HTR-8/SVneo (cell line): ENCODE data around the gene TRIO.

ENCODE experiments used
- DNase-seq: peaks from one replicate; pipeline ENCODE4 v3.0.0; 2011; ENCODE audit warnings: low spot score, mixed read lengths; ENCODE audit not compliant: insufficient read length
- FAIRE-seq: peaks from 2 replicates; lab custom pipeline; 2011; peaks lifted over from hg19 to GRCh38; lab: Jason Lieb, UNC

The TRIO gene

DNA sequence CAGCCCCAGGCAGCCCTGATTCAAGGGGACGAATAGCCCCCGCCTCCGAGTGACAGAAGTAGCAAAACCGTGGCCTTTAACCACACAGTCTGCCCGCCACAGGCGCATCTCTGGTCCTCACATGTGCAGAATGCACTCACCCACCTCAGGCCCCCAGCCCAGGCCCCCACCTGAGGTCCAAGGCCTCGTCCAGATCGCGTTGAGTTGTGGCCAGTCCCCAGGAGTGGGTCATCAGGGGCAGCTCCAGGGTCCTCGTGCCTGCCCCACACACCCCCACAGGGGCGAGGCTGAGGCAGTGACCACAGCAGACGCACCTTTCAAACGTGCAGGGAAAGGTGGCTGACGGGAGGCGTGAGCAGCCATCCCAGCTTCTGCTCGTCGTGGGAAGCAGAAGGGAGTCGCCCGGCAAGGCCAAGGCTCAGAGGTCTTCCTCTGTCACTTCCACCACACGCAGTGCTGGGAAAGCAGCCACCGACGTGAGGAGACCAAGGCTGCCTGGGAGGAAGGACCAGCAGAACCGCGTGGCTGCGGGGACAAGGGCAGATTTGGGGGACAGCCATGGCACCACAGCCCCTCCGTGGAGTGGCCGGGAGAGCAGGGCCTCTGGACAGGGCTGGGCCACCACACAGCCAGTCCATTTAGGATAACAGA, 360.7 kb downstream of the TRIO start:
- DNase-seq (no peak), FAIRE-seq (peak; percentile 4)

DNA sequence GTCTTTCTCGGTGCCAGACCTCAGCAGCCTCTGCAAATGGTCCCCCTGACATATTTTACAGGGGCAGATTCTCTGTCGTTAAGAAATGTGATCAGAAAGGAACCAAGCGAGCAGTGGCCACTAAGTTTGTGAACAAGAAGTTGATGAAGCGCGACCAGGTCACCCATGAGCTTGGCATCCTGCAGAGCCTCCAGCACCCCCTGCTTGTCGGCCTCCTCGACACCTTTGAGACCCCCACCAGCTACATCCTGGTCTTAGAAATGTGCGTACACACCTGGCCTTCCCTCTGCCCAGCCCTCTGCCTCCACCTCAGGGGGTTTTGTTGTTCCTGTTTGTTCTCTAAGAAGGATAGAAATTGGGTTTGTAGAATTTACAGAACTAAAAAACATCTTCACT, 361.2 kb downstream of the TRIO start:
- DNase-seq (no peak), FAIRE-seq (no peak)

DNA sequence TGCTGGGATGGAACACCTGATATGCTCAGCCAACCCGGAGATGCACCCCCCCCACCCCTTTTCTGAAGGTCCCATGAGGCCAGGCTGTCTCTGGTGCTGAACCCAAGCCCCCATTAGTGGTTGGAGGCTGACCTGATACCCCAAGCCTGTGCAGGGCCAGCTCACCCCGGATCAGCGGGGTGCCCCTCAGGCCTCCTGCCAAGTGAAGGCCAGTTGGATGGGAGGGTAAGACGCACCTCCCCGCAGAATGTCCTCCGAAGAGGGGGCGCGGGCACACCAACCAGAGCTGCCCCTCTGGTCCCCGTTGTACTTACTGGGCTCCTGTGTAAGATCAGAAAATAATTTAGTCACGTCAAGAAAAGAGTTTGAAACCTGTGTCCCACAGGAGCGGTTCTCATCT, 361.7 kb downstream of the TRIO start:
- FAIRE-seq (no peak), DNase-seq (no peak)

DNA sequence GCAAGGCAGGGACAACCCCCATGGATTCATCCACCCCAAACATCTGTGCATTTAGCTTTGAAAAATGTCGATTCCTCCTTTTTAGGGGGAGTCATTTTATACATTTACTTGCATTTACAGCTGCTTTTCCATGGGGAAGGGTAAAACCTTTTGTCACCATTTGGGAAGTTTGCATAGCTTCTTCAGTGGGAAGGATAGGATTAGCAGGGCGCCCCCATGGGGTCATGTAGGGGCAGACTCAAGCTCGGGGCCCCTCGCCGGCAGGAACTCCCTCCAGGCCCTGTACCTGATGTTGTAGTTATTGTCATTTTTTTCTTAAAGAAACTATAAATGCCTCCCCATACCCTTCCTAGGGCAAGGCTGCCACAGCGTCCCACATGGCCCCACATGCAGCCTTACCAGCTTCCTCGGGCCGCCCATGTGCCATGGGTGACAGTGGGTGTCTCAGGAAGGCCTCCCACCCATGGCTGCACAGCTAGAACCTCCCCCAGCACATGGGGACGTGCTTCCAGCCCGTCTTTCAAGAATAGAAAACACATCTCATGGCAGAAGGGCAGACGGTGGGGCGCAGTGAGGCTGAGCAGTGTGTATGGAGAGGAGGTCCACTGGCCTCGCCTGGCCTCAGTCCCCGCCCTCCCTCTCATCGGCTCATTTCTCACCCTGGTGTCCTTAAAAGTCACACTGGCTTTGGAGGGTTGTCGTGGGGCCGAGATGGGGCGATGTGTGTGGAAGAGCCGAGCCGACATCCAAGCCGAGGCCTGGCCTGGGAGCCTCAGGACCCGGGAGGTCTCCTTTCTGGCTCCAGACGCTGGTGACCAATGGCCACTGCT, 362.4 kb downstream of the TRIO start:
- no peak for DNase-seq
- FAIRE-seq: peak; percentile 63

DNA sequence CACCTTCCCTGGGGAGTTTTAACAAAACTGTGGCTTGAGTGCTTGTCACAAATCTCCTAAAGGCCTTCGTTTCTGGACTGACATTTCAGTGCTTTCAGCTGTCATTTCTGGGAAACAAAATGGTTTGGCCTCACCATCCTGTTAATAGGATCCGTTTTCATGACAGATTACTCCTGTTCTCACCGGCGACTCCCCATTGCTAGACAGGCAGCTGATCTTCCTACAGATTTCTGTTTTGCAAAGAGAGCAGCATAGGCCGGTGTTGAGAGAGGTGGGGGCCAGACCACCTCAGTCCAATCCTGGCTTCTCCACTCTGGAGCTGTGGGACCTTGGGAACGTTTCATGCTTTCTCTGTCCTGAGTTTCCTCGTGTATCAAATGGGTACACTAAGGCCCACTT, 363.0 kb downstream of the TRIO start:
- no peak for FAIRE-seq
- DNase-seq: no peak

DNA sequence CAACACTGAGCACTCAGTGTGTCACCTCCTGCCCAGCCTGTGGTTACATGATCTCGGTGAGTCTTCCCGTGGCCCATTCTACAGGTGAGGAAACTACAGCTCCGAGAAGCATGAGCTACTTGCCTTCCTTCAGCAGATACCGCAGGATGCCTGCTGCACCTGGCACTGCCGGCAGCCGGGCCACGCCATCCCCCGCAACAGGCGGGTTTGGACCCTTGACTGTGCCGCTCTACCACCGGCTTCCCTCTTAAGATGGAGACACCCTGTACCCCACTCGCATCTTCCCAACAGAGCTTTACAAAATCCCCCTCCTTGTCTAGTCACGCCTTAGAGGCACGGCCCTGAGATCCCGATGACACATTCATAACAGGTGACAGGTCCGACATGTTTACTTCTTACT, 363.5 kb downstream of the TRIO start:
- DNase-seq (no peak), FAIRE-seq (peak; percentile 82)

DNA sequence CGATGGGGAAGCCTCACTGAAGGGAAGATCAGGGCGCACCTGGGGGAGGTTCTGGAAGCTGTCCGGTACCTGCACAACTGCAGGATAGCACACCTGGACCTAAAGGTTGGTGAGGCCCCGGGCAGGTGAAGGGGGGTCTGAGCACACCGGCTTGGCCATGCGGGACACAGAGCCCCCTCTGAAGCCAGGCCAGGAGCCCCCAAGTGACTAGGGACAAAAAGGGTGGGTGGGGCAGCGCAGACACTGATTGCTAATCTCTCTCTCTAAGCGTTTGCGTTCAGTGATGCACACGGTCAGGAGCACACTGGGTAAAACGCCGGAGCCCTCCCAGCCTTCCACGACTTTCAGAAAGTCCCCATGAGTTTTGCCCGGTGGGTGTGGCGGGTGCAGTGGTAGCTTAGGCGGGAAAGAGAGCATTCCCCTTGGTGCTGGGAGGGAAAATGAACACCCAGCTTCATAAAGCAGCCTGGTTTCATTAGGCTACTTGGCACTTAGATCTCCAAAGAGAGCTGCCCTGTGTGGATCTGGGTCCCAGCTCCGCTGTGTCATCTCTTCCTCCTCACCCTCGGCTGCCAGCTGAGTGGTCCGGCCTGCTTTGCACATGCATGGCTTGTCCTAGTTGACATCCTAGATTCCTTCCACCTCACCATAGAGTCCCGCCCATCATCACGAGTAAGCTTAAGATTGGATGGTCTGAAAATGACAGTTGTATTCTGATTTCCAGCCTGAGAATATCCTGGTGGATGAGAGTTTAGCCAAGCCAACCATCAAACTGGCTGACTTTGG, 364.2 kb downstream of the TRIO start:
- no peak for DNase-seq

DNA sequence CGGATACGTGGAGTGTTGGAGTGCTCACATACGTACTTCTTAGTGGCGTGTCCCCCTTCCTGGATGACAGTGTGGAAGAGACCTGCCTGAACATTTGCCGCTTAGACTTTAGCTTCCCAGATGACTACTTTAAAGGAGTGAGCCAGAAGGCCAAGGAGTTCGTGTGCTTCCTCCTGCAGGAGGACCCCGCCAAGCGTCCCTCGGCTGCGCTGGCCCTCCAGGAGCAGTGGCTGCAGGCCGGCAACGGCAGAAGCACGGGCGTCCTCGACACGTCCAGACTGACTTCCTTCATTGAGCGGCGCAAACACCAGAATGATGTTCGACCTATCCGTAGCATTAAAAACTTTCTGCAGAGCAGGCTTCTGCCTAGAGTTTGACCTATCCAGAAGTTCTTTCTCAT, 364.9 kb downstream of the TRIO start:
- no peak for FAIRE-seq

More for the DNA sequence above, 364.2 kb downstream of the TRIO start:
- FAIRE-seq: no peak

DNA sequence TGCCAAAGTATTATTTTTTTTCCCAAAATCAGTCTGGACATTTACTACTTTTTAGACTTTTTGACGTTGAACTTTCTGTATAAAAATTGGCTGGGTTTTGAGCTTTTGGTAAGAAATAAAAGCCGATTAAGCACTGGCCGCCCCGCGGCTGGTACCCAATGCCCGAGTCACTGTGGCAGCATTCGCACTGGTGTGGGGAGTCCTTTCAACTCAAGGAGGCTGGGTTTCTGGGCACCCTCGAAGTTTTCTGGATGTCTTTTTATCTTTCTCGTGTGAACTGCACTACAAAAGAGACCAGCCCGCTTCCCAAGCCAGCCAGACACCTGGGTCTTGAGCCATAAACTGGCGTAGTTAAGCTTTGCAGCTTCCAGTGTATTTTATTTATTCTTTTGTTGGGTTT, 366.4 kb downstream of the TRIO start:
- FAIRE-seq: no peak
- no peak for DNase-seq

More for the DNA sequence above, 364.9 kb downstream of the TRIO start:
- DNase-seq: no peak

DNA sequence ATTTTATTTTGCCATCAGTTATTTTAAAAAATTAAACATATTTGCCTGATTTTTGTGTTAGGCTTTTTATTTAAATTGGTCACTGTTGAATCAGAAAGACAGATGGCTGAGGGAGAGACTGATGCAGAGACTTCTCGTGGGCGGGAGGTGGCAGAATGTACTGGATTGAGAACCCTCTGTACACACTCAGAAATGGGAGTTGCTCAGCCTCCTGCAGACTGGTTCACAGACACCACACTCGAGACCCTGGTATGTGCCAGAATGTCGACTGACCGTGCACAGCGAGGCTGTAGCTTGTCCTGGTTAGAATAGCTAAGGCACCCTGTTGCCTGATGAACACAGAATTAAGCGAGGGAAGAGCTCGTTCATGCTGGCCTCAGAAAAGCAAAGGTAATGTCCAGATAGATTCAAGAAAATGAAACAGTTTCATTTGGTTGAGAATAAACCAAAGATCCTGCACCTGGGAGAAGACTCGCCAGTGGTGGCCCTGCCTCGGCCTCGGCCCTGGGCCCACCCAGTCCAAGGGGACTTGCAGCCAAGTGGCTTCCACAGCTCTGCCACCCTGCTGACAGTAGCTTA, 367.1 kb downstream of the TRIO start:
- DNase-seq (no peak), FAIRE-seq (no peak)

DNA sequence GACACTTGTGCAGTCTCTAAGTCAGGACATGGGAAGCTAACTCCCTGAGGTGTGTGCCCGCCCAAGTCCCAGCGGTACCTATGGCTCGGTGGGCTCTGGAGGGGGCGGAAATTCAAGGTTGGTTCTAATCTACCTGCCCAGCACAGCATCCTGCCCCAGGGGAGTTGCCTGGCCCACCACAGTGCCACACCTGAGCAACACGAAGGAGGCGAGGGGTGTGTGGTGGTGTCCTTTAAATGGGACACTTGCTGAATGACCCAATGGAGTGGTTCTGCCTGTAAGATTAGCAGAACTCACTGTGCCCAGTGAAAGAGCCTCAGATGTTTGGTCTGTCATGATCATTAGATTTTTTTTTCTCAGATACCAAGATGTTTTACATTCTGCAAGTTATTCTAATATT, 367.7 kb downstream of the TRIO start:
- DNase-seq (no peak), FAIRE-seq (peak; percentile 54)

DNA sequence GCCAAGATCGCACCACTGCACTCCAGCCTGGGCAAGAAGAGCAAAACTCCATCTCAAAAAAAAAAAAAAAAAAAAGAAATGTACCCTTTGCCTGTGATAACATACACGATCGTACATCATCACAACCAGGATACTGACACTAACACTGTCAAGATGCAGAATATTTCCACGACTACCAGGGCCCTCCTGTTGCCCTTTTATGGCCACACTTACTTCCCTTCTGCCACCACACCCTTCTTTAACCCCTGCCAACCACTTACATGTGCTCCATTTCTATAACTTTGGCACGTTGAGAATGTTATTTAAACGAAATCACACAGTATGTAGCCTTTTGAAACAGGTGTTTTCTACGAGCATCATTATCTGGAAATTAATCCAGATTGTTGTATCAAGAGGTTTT, 369.4 kb downstream of the TRIO start:
- FAIRE-seq (peak; percentile 55), DNase-seq (no peak)

DNA sequence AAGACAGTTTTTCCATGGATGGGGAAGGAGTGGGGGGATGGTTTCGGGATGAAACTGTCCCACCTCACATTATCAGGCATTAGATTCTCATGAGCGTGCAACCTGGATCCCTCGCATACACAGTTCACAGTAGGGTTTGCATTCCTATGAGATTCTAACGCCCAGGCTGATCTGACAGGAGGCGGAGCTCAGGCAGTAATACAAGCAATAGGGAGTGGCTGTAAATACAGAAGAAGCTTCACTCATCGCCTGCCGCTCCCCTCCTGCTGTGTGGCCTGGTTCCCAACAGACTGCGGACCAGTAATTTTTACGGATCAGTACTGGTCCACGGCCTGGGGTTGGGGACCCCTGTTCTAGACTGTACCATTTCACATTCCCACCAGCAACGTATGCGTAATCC, 370.1 kb downstream of the TRIO start:
- FAIRE-seq (no peak), DNase-seq (no peak)

DNA sequence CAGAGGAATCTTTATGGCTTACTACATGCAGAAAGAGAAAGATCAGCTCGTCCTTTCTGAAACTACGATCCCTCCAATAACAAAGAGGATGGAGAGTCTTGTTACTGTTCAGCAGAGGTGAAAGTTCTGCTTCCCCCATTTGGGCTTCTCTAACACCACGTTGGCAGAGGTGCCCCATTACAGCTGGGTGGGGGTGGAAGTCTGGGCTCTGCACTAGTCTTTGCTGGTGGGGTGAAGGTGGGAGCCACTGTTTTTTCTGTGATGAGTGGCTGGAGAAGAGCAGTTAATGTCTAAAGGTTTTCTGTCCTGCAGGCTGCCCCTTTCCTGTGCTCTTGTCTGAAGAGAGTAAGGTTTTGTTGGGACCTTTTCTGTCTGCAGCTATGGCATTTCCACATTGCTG, 373.8 kb downstream of the TRIO start:
- DNase-seq (no peak), FAIRE-seq (no peak)

DNA sequence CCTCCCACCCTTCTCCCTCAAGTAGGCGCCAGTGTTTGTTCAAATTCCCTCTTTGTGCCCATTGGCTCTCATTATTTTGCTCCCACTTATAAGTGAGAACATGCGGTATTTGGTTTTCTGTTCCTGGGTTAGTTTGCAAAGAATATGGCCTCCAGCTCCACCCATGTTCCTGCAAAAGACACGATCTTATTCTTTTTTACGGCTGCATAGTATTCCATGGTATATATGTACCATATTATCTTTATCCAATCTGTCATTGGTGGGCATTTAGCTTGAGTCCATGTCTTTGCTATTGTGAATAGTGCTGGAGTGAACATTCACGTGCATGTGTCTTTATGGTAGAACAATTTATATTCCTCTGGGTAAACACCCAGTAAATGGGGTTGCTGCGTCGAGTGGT, 375.5 kb downstream of the TRIO start:
- FAIRE-seq (peak; percentile 42), DNase-seq (no peak)

DNA sequence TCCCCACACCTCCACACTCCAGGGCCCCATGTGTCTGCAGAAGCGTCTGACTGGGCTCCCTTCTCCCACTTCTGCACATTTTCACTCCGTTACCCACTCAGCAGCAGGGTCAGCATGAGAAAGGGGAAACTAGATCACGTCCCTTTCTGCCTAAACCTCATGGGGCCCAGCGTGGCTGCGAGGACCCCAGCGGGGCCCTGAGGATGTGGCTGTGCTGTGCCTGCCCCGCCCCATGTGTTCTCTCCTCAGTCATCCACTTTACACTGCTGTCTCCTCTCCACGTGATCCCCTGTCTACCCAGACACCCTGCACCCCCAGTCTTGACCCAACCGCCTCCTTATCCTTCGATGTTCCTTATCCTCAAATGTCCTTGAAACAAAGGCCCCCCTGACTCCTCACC, 378.6 kb downstream of the TRIO start:
- FAIRE-seq (no peak), DNase-seq (no peak)

DNA sequence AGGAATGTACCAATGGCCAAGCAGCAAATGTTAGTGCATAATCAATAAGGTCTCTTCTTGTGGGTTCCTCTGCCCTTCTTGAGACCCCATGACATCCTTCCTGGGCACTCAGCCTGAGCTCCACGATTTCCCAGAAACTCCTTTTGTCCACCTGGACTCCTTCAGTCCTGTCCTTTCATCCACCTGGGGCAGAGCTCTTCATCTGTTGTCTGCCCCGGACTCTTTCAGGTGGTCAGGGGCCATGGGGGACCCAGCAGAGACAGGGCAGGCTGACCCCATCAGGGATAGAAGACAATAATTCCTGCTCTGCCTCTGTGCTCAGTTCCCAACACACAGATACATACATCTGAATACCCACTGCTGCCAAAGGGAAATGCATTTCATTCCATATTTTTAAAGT, 379.6 kb downstream of the TRIO start:
- FAIRE-seq: no peak
- DNase-seq: no peak

DNA sequence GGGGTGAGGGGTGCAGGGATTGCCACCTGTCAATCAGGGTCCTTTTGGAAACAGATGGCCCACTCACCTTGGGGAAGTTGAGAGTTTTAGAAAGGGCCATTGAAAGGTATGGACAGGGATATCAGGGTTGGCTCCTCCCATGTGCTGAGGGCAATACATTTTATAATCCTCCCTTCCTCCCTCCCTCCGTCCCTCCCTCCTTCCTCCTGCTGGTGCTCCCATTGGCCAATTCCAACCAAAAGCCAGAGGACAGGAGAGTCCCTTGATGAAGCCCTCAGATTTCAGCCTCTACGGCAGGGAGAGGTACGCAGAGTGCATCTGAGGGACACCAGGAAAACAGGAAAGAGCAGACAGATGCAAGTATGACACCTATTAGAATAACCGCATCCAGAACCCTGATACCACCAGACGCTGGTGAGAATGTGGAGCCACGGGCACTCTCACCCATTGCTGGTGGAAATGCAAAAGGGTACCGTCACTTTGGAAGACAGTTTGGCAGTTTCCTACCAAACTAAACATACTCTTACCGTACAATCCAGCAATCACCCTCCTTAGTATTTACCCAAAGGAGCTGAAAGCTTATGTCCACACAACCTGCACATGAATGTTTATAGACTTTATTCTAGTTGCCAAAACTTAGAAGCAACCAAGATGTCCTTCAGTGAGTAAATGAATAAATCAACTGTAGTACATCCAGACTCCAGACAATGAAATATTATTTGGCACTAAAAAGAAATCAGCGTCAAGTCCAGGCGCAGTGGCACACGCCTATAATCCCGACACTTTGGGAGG, 380.3 kb downstream of the TRIO start:
- no peak for FAIRE-seq

DNA sequence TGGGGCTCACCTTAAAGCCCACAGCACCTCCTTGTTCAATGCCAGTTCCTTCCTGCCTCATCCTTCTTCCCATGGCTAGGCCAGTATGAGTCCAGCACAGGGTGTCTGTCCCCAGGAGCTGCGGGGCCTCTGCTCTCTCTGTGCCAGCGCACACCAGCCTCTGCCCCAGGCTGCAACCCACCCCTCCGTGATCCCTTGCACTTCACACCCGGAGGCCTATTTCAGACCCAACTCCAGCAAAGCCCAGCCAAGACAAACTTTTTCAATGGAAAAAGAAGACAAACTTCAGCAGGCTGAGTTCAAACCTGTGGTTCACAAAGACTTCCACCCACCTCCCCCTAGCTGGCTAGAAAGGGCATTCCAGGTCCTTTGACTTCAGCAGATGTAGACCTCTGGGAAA, 382.3 kb downstream of the TRIO start:
- no peak for DNase-seq
- no peak for FAIRE-seq

More for the DNA sequence above, 380.3 kb downstream of the TRIO start:
- DNase-seq: no peak

DNA sequence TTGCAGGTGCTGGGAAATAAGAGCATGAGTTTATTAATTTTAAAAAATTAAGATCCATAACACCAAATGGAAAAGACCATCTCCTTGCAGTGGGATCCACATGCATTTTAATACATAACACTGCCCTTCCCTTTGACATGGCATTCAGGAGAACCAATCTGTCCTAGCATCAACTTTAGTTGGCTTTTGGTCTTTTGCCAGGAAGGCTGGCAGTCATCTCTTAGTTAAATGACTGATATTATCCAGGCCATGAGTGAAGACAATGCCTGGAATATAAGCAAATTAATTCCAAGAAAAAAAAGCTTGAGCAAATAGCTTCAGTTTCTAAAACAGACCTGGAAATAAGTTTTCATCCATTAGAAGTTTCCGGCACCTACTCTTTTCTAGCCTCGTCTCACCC, 383.4 kb downstream of the TRIO start:
- DNase-seq: no peak
- FAIRE-seq: no peak
